DND-41 (cell line): ENCODE results near the gene RGL1.

Experiments used
- ATAC-seq: fragments of 200-7000 bp; cut with Tn5 transposase; 3 replicates; pipeline ENCODE4 v1.9.1; 2021; ENCODE audit warnings: low read depth; ENCODE audit not compliant: insufficient read depth
- DNase-seq: peaks from one replicate; pipeline ENCODE4 v3.0.0-alpha.2; 2020
- H2AFZ ChIP-seq: 2 replicates; pipeline ENCODE4 v1.6.0; 2012; ENCODE audit warnings: low read depth, low read length
- H3K27ac ChIP-seq: 2 replicates; pipeline ENCODE4 v1.5.1; 2012; ENCODE audit warnings: low read length, inconsistent platforms
- H3K27me3 ChIP-seq: fragments of 200-600 bp; sonication (generic); 2 replicates; pipeline ENCODE4 v1.6.0; 2012; ENCODE audit warnings: low read length, mild to moderate bottlenecking, inconsistent platforms; ENCODE audit not compliant: insufficient read depth, poor library complexity
- H3K36me3 ChIP-seq: 2 replicates; pipeline ENCODE4 v1.5.1; 2012; ENCODE audit warnings: low read length, inconsistent platforms; ENCODE audit not compliant: insufficient read depth
- H3K4me1 ChIP-seq: 2 replicates; pipeline ENCODE4 v1.5.1; 2012; ENCODE audit warnings: mild to moderate bottlenecking, low read length; ENCODE audit not compliant: insufficient read depth
- H3K4me2 ChIP-seq: 2 replicates; pipeline ENCODE4 v1.6.0; 2012; ENCODE audit warnings: mild to moderate bottlenecking, moderate library complexity, low read length, inconsistent platforms; ENCODE audit not compliant: insufficient read depth
- H3K4me3 ChIP-seq, 2 experiments: fragments of 200-600 bp in 1 of 2; shearing (Covaris generic) in 1 of 2; 2 replicates each; pipeline ENCODE4 v1.5.1; 2012 to 2016; ENCODE audit warnings: inconsistent platforms in 2 of 2, low read length in 2 of 2, mild to moderate bottlenecking in 2 of 2, low read depth in 1 of 2, moderate library complexity in 1 of 2
- H3K79me2 ChIP-seq: 2 replicates; pipeline ENCODE4 v1.6.0; 2012; ENCODE audit warnings: low read length, inconsistent platforms; ENCODE audit not compliant: insufficient read depth
- H3K9ac ChIP-seq: 2 replicates; pipeline ENCODE4 v1.6.0; 2012; ENCODE audit warnings: low read depth, mild to moderate bottlenecking, inconsistent platforms, low read length, moderate library complexity
- H3K9me3 ChIP-seq: 2 replicates; pipeline ENCODE4 v1.5.1; 2012; ENCODE audit warnings: low read length, moderate library complexity, mild to moderate bottlenecking, inconsistent platforms; ENCODE audit not compliant: insufficient read depth, severe bottlenecking
- H4K20me1 ChIP-seq: 2 replicates; pipeline ENCODE4 v1.6.0; 2012; ENCODE audit warnings: low read length; ENCODE audit not compliant: insufficient read depth
- EZH2 ChIP-seq: IDR thresholded peaks from 3 replicates; pipeline ENCODE4 v1.6.1; 2012; ENCODE audit warnings: borderline replicate concordance, low read depth, mild to moderate bottlenecking, moderate library complexity, low read length, inconsistent platforms; ENCODE audit not compliant: severe bottlenecking
- TF ChIP-seq, protein P1 (sequence below): IDR thresholded peaks from 2 replicates; pipeline ENCODE4 v1.5.1; 2012; ENCODE audit warnings: borderline replicate concordance, low read length, moderate library complexity, mild to moderate bottlenecking; ENCODE audit not compliant: poor library complexity, severe bottlenecking; ENCODE audit errors: extremely low read depth

The RGL1 gene

GRCh38 chr1:183859831-183860230, 54.9 kb downstream of the RGL1 start:
- Histone ChIP-seq H2AFZ (no peak overlapping the region), H3K27ac (no peak overlapping the region), H3K27me3 (no peaks in the 10 kb centered on the region), H4K20me1 (no peaks in the 10 kb centered on the region), H3K79me2 (no peaks in the 10 kb centered on the region), H3K9ac (no peak overlapping the region), H3K9me3 (no peaks in the 10 kb centered on the region), H3K4me2 (no peak overlapping the region), H3K4me1 (no peaks in the 10 kb centered on the region), H3K4me3 (no peak overlapping the region), H3K36me3 (no peaks in the 10 kb centered on the region)
- ATAC-seq, result no peak
- no peak for DNase-seq
- TF ChIP-seq EZH2, result no peak
- TF ChIP-seq, protein P1, sequence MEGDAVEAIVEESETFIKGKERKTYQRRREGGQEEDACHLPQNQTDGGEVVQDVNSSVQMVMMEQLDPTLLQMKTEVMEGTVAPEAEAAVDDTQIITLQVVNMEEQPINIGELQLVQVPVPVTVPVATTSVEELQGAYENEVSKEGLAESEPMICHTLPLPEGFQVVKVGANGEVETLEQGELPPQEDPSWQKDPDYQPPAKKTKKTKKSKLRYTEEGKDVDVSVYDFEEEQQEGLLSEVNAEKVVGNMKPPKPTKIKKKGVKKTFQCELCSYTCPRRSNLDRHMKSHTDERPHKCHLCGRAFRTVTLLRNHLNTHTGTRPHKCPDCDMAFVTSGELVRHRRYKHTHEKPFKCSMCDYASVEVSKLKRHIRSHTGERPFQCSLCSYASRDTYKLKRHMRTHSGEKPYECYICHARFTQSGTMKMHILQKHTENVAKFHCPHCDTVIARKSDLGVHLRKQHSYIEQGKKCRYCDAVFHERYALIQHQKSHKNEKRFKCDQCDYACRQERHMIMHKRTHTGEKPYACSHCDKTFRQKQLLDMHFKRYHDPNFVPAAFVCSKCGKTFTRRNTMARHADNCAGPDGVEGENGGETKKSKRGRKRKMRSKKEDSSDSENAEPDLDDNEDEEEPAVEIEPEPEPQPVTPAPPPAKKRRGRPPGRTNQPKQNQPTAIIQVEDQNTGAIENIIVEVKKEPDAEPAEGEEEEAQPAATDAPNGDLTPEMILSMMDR, result no peak

DNA sequence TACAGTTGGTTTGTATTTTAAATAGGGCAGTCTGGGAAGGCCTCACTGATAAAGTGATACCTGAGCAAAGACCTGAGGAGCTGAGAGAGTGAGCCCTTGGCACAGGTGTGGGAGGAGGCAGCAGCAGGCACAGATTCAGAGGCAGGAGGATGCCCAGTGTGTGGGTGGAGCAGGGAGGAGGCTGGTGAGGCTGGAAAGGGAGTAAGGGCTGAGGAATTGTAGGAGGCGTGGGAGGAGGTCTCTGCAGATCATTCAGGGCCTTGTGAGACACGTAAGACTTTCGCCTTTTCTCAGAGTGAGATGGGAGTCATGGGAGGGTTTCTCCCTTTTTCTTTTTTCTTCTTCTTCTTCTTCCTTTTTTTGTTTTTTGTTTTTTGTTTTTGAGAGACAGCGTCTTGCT, 58.0 kb downstream of the RGL1 start:
- H3K4me2 ChIP-seq, result no peak overlapping the region
- H3K27ac ChIP-seq, result no peak overlapping the region
- no peaks in the 10 kb centered on the region for H3K9me3 ChIP-seq
- no peak overlapping the region for H2AFZ ChIP-seq
- ATAC-seq (no peak), DNase-seq (no peak)
- H3K36me3 ChIP-seq, result no peaks in the 10 kb centered on the region
- no peaks in the 10 kb centered on the region for H3K4me1 ChIP-seq
- no peak overlapping the region for H3K9ac ChIP-seq
- TF ChIP-seq, protein P1, result no peak
- no peak for TF ChIP-seq EZH2
- no peak overlapping the region for H3K4me3 ChIP-seq
- no peaks in the 10 kb centered on the region for H4K20me1 ChIP-seq
- H3K79me2 ChIP-seq, result no peaks in the 10 kb centered on the region
- no peaks in the 10 kb centered on the region for H3K27me3 ChIP-seq

DNA sequence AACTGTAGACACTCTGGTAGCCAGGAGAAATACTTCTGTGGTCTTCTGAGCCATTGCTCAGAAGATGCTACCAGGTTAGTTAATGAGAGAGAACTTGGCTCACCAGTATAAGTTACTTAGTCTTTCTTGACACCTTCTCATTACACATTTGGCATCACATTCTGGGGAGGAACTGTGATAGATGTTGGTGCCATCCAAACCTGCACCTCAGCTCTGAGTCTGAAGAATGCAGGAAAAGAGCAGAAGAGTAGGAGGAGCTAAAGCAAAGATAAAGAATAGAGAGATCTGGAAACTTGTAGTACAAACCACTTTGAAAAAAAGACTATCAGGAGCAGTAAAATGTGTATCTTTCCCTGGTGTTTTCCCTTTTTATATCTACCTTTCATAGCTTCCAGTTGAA, 58.9 kb downstream of the RGL1 start:
- Histone ChIP-seq H3K79me2 (no peaks in the 10 kb centered on the region), H3K4me1 (no peaks in the 10 kb centered on the region), H4K20me1 (no peaks in the 10 kb centered on the region), H3K36me3 (no peaks in the 10 kb centered on the region), H3K9me3 (no peaks in the 10 kb centered on the region), H3K9ac (no peak overlapping the region), H3K4me2 (no peak overlapping the region), H3K4me3 (no peak overlapping the region), H3K27me3 (no peaks in the 10 kb centered on the region), H2AFZ (no peak overlapping the region), H3K27ac (no peak overlapping the region)
- no peak for ATAC-seq
- no peak for TF ChIP-seq EZH2
- TF ChIP-seq, protein P1, result no peak
- DNase-seq, result no peak

DNA sequence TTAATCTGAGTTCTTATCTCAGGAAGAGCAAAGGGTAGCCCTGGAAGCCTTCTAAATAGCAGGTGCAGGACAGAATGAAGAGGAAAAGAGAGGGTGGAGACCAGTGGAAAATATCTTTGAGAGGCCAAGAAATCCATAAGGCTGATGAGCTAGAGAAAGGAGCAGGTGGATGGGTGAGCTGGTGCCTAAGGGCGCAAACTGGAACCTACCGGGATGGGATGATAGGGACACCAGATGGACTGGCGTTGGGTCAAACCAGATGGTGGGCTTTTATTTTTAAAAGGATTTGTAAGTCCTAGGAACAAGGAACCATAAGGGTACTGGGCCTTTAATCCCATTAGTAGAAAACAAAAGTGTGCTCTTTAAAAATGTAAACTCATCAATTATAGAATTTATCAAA, 59.7 kb downstream of the RGL1 start:
- H3K9ac ChIP-seq, result no peak overlapping the region
- ATAC-seq, result no peak

More for the DNA sequence above, 59.7 kb downstream of the RGL1 start:
- no peak for TF ChIP-seq EZH2
- TF ChIP-seq, protein P1, result no peak
- no peaks in the 10 kb centered on the region for H3K4me1 ChIP-seq
- no peaks in the 10 kb centered on the region for H3K9me3 ChIP-seq
- no peak overlapping the region for H3K4me3 ChIP-seq
- no peaks in the 10 kb centered on the region for H3K27me3 ChIP-seq
- H3K79me2 ChIP-seq, result no peaks in the 10 kb centered on the region
- no peak overlapping the region for H3K27ac ChIP-seq
- DNase-seq, result no peak
- no peak overlapping the region for H3K4me2 ChIP-seq
- no peaks in the 10 kb centered on the region for H4K20me1 ChIP-seq
- no peaks in the 10 kb centered on the region for H3K36me3 ChIP-seq
- no peak overlapping the region for H2AFZ ChIP-seq
